Stimulated activated effector memory CD8-positive, alpha-beta T cell treated with anti-CD3 and anti-CD28 coated beads, Interleukin-12 subunit alpha, Interleukin-12 subunit beta, amount 100 ng/mL, for 72 hours (primary cell): ENCODE data around the gene TEAD4.
A peak's percentile ranks its signal among the peaks of the same experiment; 100 is the strongest.

Experiments
- ATAC-seq: fragments of 150-1000 bp; cut with Tn5 transposase; 2 replicates; pipeline ENCODE4 v1.10.0; 2021
- DNase-seq, 2 donors: peaks; one replicate each; pipeline ENCODE4 v3.0.0; 2021 to 2022; ENCODE audit warnings: low spot score in 2 of 2
- H3K27ac Mint-ChIP-seq: one replicate; pipeline ENCODE4 v1.8.0; 2022; ENCODE audit warnings: mild to moderate bottlenecking, mixed read lengths
- H3K36me3 Mint-ChIP-seq: one replicate; pipeline ENCODE4 v1.8.0; 2022; ENCODE audit warnings: mild to moderate bottlenecking, mixed read lengths
- H3K4me1 Mint-ChIP-seq: one replicate; pipeline ENCODE4 v1.8.0; 2022; ENCODE audit warnings: mixed read lengths
- H3K4me3 Mint-ChIP-seq: one replicate; pipeline ENCODE4 v1.8.0; 2022; ENCODE audit warnings: mild to moderate bottlenecking, mixed read lengths
- H3K9me3 Mint-ChIP-seq: one replicate; pipeline ENCODE4 v1.8.0; 2022; ENCODE audit warnings: mixed read lengths

TEAD4 gene

GRCh38 chr12:2959192-2959504 is at the start of gene TEAD4:
Gene TEAD4, plus strand, starts transcription at chr12:2959397.
- no peak for DNase-seq
- Mint-ChIP-seq H3K36me3 (no peaks in the 10 kb centered on the region), H3K4me3 (peak within 1 kb of the TSS; percentile 74), H3K27ac (peak within 1 kb of the TSS; percentile 5), H3K9me3 (no peaks in the 10 kb centered on the region), H3K4me1 (peaks cover 16% of the 10 kb centered on the region)
- peak; percentile 49 for ATAC-seq

- Mint-ChIP-seq H3K4me1 (no peaks in the 10 kb centered on the region), H3K9me3 (no peaks in the 10 kb centered on the region), H3K4me3 (no peak overlapping the region), H3K27ac (no peak overlapping the region), H3K36me3 (peaks cover 14% of the 10 kb centered on the region)
- ATAC-seq (no peak), DNase-seq (no peak)
Measured at GRCh38 chr12:2912216-2912575, 47.0 kb upstream of the TEAD4 start.

- no peak overlapping the region for H3K4me3 Mint-ChIP-seq
- DNase-seq, result no peak
- no peak overlapping the region for H3K27ac Mint-ChIP-seq
- H3K36me3 Mint-ChIP-seq, result peaks cover 42% of the 10 kb centered on the region
- H3K4me1 Mint-ChIP-seq, result no peaks in the 10 kb centered on the region
- H3K9me3 Mint-ChIP-seq, result no peaks in the 10 kb centered on the region
- ATAC-seq, result no peak
Measured at GRCh38 chr12:2919249-2919648, 39.9 kb upstream of the TEAD4 start.

- Mint-ChIP-seq H3K4me3 (no peak overlapping the region), H3K36me3 (peaks cover 53% of the 10 kb centered on the region), H3K4me1 (peaks cover 6% of the 10 kb centered on the region), H3K9me3 (no peaks in the 10 kb centered on the region), H3K27ac (no peak overlapping the region)
- DNase-seq (no peak), ATAC-seq (peak; percentile 48)
Measured at GRCh38 chr12:2922329-2922728, 36.9 kb upstream of the TEAD4 start.

- peaks cover 6% of the 10 kb centered on the region for H3K4me1 Mint-ChIP-seq
- ATAC-seq (no peak), DNase-seq (no peak)
- no peaks in the 10 kb centered on the region for H3K9me3 Mint-ChIP-seq
- no peak overlapping the region for H3K27ac Mint-ChIP-seq
- no peak overlapping the region for H3K4me3 Mint-ChIP-seq
- peaks cover 59% of the 10 kb centered on the region for H3K36me3 Mint-ChIP-seq
Measured at GRCh38 chr12:2923057-2923456, 36.1 kb upstream of the TEAD4 start.

DNA sequence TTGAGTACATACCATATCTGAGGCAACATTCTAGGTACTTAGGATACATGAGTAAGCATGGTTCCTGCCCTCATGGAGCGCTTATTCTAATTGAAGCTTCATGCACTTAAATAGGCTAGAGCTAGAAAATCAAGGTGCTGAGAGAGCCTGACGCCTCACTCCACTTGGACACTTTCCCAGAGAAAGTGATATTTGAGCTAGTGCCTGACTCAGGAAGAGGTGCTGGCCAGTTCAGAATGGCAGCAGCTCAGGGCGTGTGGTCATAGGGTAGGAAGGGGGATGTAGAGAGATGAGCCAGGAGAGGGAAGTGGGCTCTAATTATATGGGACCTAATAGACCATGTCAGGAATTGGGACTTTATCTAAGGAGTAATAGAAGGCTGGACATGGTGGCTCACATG is 35.2 kb upstream of the TEAD4 start:
- H3K4me1 Mint-ChIP-seq, result peaks cover 6% of the 10 kb centered on the region
- no peak for DNase-seq
- peak overlapping the region; percentile 63 for H3K27ac Mint-ChIP-seq
- no peaks in the 10 kb centered on the region for H3K9me3 Mint-ChIP-seq
- no peak overlapping the region for H3K4me3 Mint-ChIP-seq
- ATAC-seq, result no peak
- peaks cover 60% of the 10 kb centered on the region for H3K36me3 Mint-ChIP-seq

GRCh38 chr12:2925322-2925995 is 33.7 kb upstream of the TEAD4 start:
- H3K27ac Mint-ChIP-seq, result no peak overlapping the region
- H3K4me1 Mint-ChIP-seq, result peaks cover 6% of the 10 kb centered on the region
- peak; percentile 79 for ATAC-seq
- H3K9me3 Mint-ChIP-seq, result no peaks in the 10 kb centered on the region
- no peak for DNase-seq
- no peak overlapping the region for H3K4me3 Mint-ChIP-seq
- peaks cover 69% of the 10 kb centered on the region for H3K36me3 Mint-ChIP-seq

DNA sequence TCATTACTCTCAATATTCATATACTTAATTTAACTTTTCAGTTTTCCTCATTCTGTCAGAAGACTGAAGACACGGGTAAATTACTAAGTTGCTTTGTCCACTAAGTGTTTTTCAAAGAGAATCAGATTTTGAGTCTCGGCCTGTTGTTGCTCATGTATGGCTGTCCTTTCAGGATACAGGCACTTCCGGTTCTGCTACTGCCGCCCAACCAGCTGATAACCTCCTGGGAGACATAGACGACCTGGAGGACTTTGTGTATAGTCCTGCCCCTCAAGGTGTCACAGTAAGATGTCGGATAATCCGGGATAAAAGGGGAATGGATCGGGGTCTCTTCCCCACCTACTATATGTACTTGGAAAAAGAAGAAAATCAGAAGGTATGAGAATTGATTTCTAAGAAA is 28.3 kb upstream of the TEAD4 start:
- H3K27ac Mint-ChIP-seq, result no peak overlapping the region
- no peak overlapping the region for H3K4me3 Mint-ChIP-seq
- ATAC-seq (no peak), DNase-seq (no peak)
- H3K36me3 Mint-ChIP-seq, result peaks cover 75% of the 10 kb centered on the region
- H3K4me1 Mint-ChIP-seq, result no peaks in the 10 kb centered on the region
- H3K9me3 Mint-ChIP-seq, result no peaks in the 10 kb centered on the region

- H3K27ac Mint-ChIP-seq, result no peak overlapping the region
- no peaks in the 10 kb centered on the region for H3K4me1 Mint-ChIP-seq
- H3K36me3 Mint-ChIP-seq, result peaks cover 67% of the 10 kb centered on the region
Measured at GRCh38 chr12:2933586-2933985, 25.6 kb upstream of the TEAD4 start.

GRCh38 chr12:2934371-2934770 is 24.8 kb upstream of the TEAD4 start:
- H3K4me1 Mint-ChIP-seq, result no peaks in the 10 kb centered on the region
- ATAC-seq, result no peak
- no peak overlapping the region for H3K4me3 Mint-ChIP-seq
- no peak overlapping the region for H3K27ac Mint-ChIP-seq
- H3K9me3 Mint-ChIP-seq, result no peaks in the 10 kb centered on the region
- peaks cover 75% of the 10 kb centered on the region for H3K36me3 Mint-ChIP-seq
- no peak for DNase-seq

More at GRCh38 chr12:2933586-2933985, 25.6 kb upstream of the TEAD4 start:
- ATAC-seq (no peak), DNase-seq (no peak)
- Mint-ChIP-seq H3K4me3 (no peak overlapping the region), H3K9me3 (no peaks in the 10 kb centered on the region)

DNA sequence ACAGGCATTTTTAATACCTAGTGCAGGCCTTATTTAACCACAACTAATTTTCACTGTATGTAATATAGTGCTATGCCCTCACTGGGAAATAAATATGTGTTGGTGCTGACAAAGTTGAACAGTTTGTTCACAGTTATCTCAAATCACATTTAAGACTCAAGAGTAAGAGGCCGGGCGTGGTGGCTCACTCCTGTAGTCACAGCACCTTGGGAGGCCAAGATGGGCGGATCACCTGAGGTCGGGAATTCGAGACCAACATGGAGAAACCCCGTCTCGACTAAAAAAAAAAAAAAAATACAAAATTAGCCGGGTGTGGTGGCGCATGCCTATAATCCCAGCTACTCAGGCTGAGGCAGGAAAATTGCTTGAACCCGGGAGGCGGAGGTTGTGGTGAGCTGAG is 22.9 kb upstream of the TEAD4 start:
- ATAC-seq (no peak), DNase-seq (no peak)
- Mint-ChIP-seq H3K27ac (no peak overlapping the region), H3K4me1 (no peaks in the 10 kb centered on the region), H3K36me3 (peaks cover 65% of the 10 kb centered on the region), H3K4me3 (no peak overlapping the region), H3K9me3 (no peaks in the 10 kb centered on the region)

- Mint-ChIP-seq H3K36me3 (peaks cover 56% of the 10 kb centered on the region), H3K9me3 (no peaks in the 10 kb centered on the region), H3K4me1 (no peaks in the 10 kb centered on the region), H3K27ac (no peak overlapping the region), H3K4me3 (no peak overlapping the region)
- ATAC-seq, result no peak
- DNase-seq, result no peak
Measured at GRCh38 chr12:2937500-2937899, 21.7 kb upstream of the TEAD4 start.

DNA sequence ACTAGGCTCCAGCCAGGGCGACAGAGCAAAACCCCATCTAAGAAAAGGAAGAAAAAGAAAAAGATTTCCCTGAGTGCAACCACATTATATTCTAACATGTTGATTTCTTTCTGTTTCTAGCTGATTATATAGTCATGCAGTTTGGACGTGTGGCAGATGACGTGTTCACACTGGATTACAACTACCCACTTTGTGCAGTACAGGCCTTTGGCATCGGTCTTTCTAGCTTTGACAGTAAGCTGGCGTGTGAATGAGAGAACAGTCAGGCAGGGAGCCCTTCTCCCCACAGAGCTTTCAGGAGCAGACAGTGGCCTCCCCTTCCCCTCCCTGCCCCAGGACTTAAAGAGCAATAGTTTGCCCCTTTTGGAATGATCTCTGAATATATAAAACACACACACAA is 20.0 kb upstream of the TEAD4 start:
- ATAC-seq, result no peak
- Mint-ChIP-seq H3K4me1 (no peaks in the 10 kb centered on the region), H3K9me3 (no peaks in the 10 kb centered on the region), H3K4me3 (no peak overlapping the region), H3K36me3 (peaks cover 39% of the 10 kb centered on the region), H3K27ac (no peak overlapping the region)
- no peak for DNase-seq

GRCh38 chr12:2940564-2940963 is 18.6 kb upstream of the TEAD4 start:
- no peak overlapping the region for H3K4me3 Mint-ChIP-seq
- ATAC-seq (no peak), DNase-seq (no peak)
- H3K9me3 Mint-ChIP-seq, result no peaks in the 10 kb centered on the region
- peak overlapping the region; percentile 60 for H3K27ac Mint-ChIP-seq
- H3K36me3 Mint-ChIP-seq, result peaks cover 27% of the 10 kb centered on the region
- H3K4me1 Mint-ChIP-seq, result no peaks in the 10 kb centered on the region

DNA sequence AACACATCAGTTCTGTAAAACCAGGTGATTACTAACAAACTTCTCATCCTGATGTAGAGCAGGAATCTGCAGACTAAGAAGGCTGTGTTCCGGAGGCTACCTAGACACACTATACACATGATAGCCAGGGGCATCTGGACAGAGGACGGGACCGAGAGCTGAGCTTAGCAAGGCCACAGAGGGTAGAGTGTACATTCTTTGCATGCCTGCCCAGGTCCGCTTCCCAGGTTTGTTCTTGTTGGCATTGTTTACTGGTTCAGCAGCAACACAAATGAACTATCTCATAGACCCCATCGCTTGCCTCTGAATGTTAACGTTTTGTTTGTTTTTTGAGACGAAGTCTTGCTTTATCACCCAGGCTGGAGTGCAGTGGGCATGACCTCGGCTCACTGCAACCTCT is 17.7 kb upstream of the TEAD4 start:
- Mint-ChIP-seq H3K27ac (no peak overlapping the region), H3K4me1 (no peaks in the 10 kb centered on the region), H3K4me3 (no peak overlapping the region), H3K36me3 (peaks cover 27% of the 10 kb centered on the region), H3K9me3 (no peaks in the 10 kb centered on the region)
- DNase-seq (no peak), ATAC-seq (no peak)

GRCh38 chr12:2944401-2945047 is 14.7 kb upstream of the TEAD4 start:
- no peaks in the 10 kb centered on the region for H3K4me1 Mint-ChIP-seq
- H3K27ac Mint-ChIP-seq, result no peak overlapping the region
- peaks cover 6% of the 10 kb centered on the region for H3K36me3 Mint-ChIP-seq
- DNase-seq, result peak; percentile 50 to 77
- peak; percentile 74 for ATAC-seq
- no peak overlapping the region for H3K4me3 Mint-ChIP-seq
- H3K9me3 Mint-ChIP-seq, result no peaks in the 10 kb centered on the region
